ENCODE results near the gene AKR1C1. TPM values are rescaled to one million over a fixed set of nuclear protein-coding genes. Genes with fewer than 3 reads are reported as not detected.
"Not testable (repeated sequence)": the region's sequence is repeated elsewhere in the genome, so short reads cannot be mapped to it uniquely, and the experiment has no call there.

AKR1C1 gene
- total RNA-seq, 1 experiment from 2014 or later, result 4.1 TPM

GRCh38 chr10:4984971-4985594 lies 21.9 kb downstream of the AKR1C1 start:
- Mint-ChIP-seq H3K4me3 (no peak overlapping the region), H3K36me3 (0 out of 2 replicates have a peak, but pooled peaks cover 6% of the 10 kb centered on the region), H3K4me1 (peaks cover 21% of the 10 kb centered on the region), H3K27me3 (ENCODE audit: low read depth) (no peaks in the 10 kb centered on the region; the same call in 1 of the 2 replicates), H3K27ac (no peak overlapping the region), H3K9me3 (peaks cover 21% of the 10 kb centered on the region)
- CTCF ChIA-PET, result interaction anchor here (0.7 to 5.4 kb wide), 2 partner anchors 136 to 170 kb away, joined by 3 to 70 read pairs; no protein-coding TSS in a partner anchor
- ATAC-seq, result no peak
- DNase-seq (ENCODE audit: low spot score), result no peak
- POLR2A ChIA-PET, result no interaction called here
- TF ChIP-seq TEAD1 (CRISPR knock-in tag; IDR thresholded peaks at IDR 0.05) (no peak), ESRRA (CRISPR knock-in tag; IDR thresholded peaks at IDR 0.05; ENCODE audit: borderline replicate concordance) (no peak), USF2 (CRISPR knock-in tag; IDR thresholded peaks at IDR 0.05) (no peak), ZNF396 (CRISPR knock-in tag; IDR thresholded peaks at IDR 0.05; ENCODE audit: borderline replicate concordance) (no peak), MLX (CRISPR knock-in tag; IDR thresholded peaks at IDR 0.05) (no peak), E2F1 (CRISPR knock-in tag; IDR thresholded peaks at IDR 0.05) (no peak), JUN (CRISPR knock-in tag; IDR thresholded peaks at IDR 0.05) (no peak), SOX15 (CRISPR knock-in tag; IDR thresholded peaks at IDR 0.05) (no peak), ZNF532 (CRISPR knock-in tag; IDR thresholded peaks at IDR 0.05; ENCODE audit: borderline replicate concordance) (no peak), ZSCAN18 (CRISPR knock-in tag; IDR thresholded peaks at IDR 0.05) (no peak), ZNF219 (CRISPR knock-in tag; IDR thresholded peaks at IDR 0.05; ENCODE audit: borderline replicate concordance) (no peak), IRF2 (CRISPR knock-in tag; IDR thresholded peaks at IDR 0.05; ENCODE audit: borderline replicate concordance, low read depth) (no peak)

- DNase-seq (ENCODE audit: low spot score); CTCF ChIA-PET; ATAC-seq; H3K27me3 Mint-ChIP-seq (ENCODE audit: low read depth); POLR2A ChIA-PET; H3K36me3 Mint-ChIP-seq; H3K4me3 Mint-ChIP-seq; H3K27ac Mint-ChIP-seq; H3K4me1 Mint-ChIP-seq: not testable (repeated sequence)
- peaks cover 21% of the 10 kb centered on the region for H3K9me3 Mint-ChIP-seq
These were observed 24.9 kb downstream of the AKR1C1 start for GRCh38 chr10:4988000-4988641.

Measured in WTC11 (cell line).